ENCODE measurements around the gene IL31. TPM values are rescaled to one million over a fixed set of nuclear protein-coding genes. Genes with fewer than 3 reads are reported as not detected.

Gene IL31
- total and polyA plus RNA-seq, 3 experiments from 2014 or later = 4.1 to 5.1 TPM; not detected in 1

DNA sequence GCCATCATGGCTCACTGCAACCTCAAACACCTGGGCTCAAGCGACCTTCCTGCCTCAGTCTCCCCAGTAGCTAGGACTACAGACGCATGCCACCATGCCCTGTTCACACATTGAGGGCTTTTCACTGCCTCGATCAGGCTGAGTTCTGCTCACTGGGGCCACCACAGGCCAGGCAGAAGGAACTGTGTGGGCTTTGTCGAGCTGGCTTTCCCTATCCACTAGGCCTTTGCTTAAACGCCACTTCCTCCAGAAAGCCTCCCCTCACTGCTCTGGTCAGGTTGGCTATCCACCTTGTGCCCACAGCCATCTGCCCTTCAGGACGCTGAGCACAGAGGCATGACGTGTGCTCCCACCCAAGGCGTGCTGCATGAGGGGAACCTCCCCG lies 50.3 kb downstream of the IL31 start:
- POLR2A ChIA-PET = no interaction called here
- Histone ChIP-seq H3K9me3 (ENCODE audit: low read length) (no peaks in the 10 kb centered on the region), H3K36me3 (ENCODE audit: insufficient read depth, low read length) (peaks cover 17% of the 10 kb centered on the region), H3K27me3 (ENCODE audit: insufficient read depth, low read length, poor library complexity, severe bottlenecking) (no peaks in the 10 kb centered on the region), H3K27ac (ENCODE audit: low read depth, low read length) (no peak overlapping the region), H3K4me3 (ENCODE audit: low read length) (no peak overlapping the region), H3K4me1 (ENCODE audit: insufficient read depth, low read length) (peaks cover 11% of the 10 kb centered on the region)
- peaks cover 0 to 26% (median 4%) of the 10 kb centered on the region in 3 donors for H3K36me3 Mint-ChIP-seq
- no peaks in the 10 kb centered on the region for H3K9me3 Mint-ChIP-seq
- CTCF ChIA-PET = interaction anchor here (0.7 to 5.8 kb wide), 28 partner anchors 14 to 205 kb away, joined by 3 to 94 read pairs (median 5); partner anchors contain the start of genes CFAP251 and MLXIP
- no peaks in the 10 kb centered on the region for H3K27me3 Mint-ChIP-seq
- no peak overlapping the region for H3K4me3 Mint-ChIP-seq
- DNase-seq = peak in 1 of 5 donors; percentile 30
- peaks cover 22 to 44% (median 23%) of the 10 kb centered on the region in 3 donors for H3K4me1 Mint-ChIP-seq
- H3K27ac Mint-ChIP-seq = peak overlapping the region in 2 of 8 donors; percentile 13 to 52

DNA sequence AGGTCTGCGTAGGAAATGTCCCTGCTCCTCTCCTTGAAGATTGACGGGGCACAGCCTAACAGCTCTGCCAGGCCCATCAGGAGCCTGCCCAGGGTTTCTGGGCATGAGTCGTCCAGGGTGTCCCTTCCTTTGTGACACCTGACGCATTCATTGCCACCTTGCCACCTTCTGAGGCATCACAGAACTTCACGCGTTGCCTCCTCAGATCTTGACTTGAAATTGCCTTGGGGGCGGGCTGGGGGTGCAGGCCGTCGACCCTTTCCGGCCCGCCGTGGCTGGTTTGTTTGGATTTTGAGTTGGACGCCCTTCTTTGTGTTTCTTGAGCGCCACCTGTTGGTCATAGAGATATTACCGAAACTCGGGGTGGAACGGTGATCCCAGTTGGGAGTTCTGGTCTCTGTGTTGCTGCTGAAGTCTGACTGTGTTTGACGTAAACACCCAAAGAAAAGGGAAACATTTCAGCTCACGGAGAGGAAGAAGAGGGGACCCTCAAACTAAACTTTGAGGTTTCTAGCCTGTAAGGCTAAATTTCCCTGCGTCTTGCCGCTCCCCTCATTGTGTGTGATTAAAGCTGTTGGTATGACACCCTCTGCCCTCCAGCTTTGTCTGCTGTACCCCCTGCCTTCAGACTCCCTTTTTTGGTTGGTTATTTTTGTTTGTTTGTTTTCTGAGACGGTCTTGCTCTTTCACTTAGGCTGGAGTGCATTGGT lies 50.8 kb downstream of the IL31 start:
- H3K27me3 Mint-ChIP-seq = no peaks in the 10 kb centered on the region

More for the DNA sequence above, 50.8 kb downstream of the IL31 start:
- ChIA-PET CTCF (interaction anchor here (0.6 to 5.8 kb wide), 37 partner anchors 13 to 240 kb away, joined by 3 to 94 read pairs (median 4); partner anchors contain the start of genes CFAP251 and MLXIP), POLR2A (no interaction called here)
- Mint-ChIP-seq H3K4me3 (peak overlapping the region in 4 of 7 donors; percentile 11 to 67 (median 34)), H3K36me3 (peaks cover 0 to 21% (median 2%) of the 10 kb centered on the region in 3 donors), H3K4me1 (peaks cover 22 to 44% (median 23%) of the 10 kb centered on the region in 3 donors), H3K27ac (peak overlapping the region in 5 of 8 donors; percentile 4 to 91 (median 36)), H3K9me3 (no peaks in the 10 kb centered on the region)
- Histone ChIP-seq H3K9me3 (ENCODE audit: low read length) (no peaks in the 10 kb centered on the region), H3K36me3 (ENCODE audit: insufficient read depth, low read length) (peaks cover 12% of the 10 kb centered on the region), H3K4me3 (ENCODE audit: low read length) (no peak overlapping the region), H3K27ac (ENCODE audit: low read depth, low read length) (no peak overlapping the region), H3K27me3 (ENCODE audit: insufficient read depth, low read length, poor library complexity, severe bottlenecking) (no peaks in the 10 kb centered on the region), H3K4me1 (ENCODE audit: insufficient read depth, low read length) (peaks cover 11% of the 10 kb centered on the region)
- DNase-seq = peak; percentile 56 to 77 (median 62)

Other genes with a start within 250 kb of the IL31 start
- 1 to 10 TPM; 2.5 to 3.0 TPM for gene BCL7A, start 152.3 kb downstream of the IL31 start, total RNA-seq
- 3.3 TPM for gene BCL7A, start 152.3 kb downstream of the IL31 start, polyA plus RNA-seq
- gene MLXIP, start 95.5 kb downstream of the IL31 start, total RNA-seq = 10 to 100 TPM; 32.1 to 33.9 TPM
- 18.3 TPM for gene MLXIP, start 95.5 kb downstream of the IL31 start, polyA plus RNA-seq
- under 1 TPM; 0.18 to 0.26 TPM for gene LRRC43, start 8.9 kb upstream of the IL31 start, total RNA-seq
- gene LRRC43, start 8.9 kb upstream of the IL31 start, polyA plus RNA-seq = 0.25 TPM
- under 1 TPM; 0.15 to 0.18 TPM for gene B3GNT4, start 29.5 kb upstream of the IL31 start, total RNA-seq
- 0.22 TPM for gene B3GNT4, start 29.5 kb upstream of the IL31 start, polyA plus RNA-seq
- 10 to 100 TPM; 63.4 to 64.2 TPM for gene DIABLO, start 51.8 kb upstream of the IL31 start, total RNA-seq
- 71.8 TPM for gene DIABLO, start 51.8 kb upstream of the IL31 start, polyA plus RNA-seq
- 10 to 100 TPM; 43.1 to 44.2 TPM for gene VPS33A, start 92.3 kb upstream of the IL31 start, total RNA-seq
- 30.6 TPM for gene VPS33A, start 92.3 kb upstream of the IL31 start, polyA plus RNA-seq
- gene CLIP1, start 248.4 kb upstream of the IL31 start, total RNA-seq = 10 to 100 TPM; 43.9 to 48.2 TPM
- gene CLIP1, start 248.4 kb upstream of the IL31 start, polyA plus RNA-seq = 27.3 TPM

Data from CD8-positive, alpha-beta memory T cell (primary cell).